Anterior cingulate cortex (tissue), 58 donors: ENCODE measurements around the gene WDR7.

ENCODE experiments used
- DNase-seq, 58 donors: peaks; one replicate each; lab custom pipeline; 2025; lab: John Stamatoyannopoulos, UW

Gene WDR7

GRCh38 chr18:57022716-57023115, 371.6 kb downstream of the WDR7 start:
- DNase-seq: no peak

DNA sequence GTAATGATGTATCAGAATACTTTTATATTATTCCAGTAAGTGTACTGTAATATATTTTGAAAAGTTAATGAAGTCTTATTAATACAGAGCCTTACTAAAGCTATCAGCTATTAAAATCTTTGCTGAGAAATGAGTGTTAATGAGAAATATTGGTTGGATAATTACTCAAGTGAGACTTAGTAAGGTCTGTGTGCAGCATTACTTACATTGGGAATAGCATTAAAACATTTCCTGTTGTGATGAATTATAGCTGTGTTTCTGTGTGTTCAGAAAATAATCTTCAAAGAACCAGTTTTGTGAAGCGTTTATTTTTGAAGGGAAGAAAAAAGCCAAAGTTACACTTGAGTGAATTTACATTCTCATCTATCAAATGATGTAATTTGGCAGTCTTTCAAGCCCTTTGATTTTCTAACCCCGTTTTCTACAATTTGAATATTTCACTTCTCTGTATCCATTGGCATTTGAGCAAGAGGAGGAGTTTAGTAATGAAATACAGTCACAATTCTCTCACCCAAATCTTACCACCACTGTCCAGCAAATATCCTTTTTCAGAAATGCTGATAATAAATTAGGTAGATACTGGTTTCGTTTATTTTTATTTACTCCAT, 372.2 kb downstream of the WDR7 start:
- DNase-seq: no peak

GRCh38 chr18:57025540-57025939, 374.4 kb downstream of the WDR7 start:
- DNase-seq: no peak

DNA sequence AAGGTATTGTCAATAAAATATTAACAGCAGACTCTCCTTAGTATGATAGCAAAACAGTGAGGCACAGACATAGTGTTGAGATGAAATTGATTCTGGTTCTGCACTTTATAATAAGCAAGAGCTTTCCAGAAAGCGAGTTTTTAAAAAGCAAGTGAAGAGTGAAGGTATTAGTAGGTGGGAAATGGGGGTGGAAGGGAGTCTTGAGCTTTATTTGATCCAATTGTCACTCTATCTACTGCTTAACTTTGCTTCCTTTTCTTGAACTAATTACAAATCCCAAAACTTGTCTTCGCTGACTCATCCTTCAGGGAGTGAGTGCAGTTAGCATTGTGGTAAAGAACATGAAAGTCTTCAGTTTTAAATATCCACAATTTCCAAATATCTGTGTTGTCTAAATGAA, 375.2 kb downstream of the WDR7 start:
- DNase-seq: no peak

- no peak for DNase-seq
These were observed 376.1 kb downstream of the WDR7 start for GRCh38 chr18:57027190-57027708.

DNA sequence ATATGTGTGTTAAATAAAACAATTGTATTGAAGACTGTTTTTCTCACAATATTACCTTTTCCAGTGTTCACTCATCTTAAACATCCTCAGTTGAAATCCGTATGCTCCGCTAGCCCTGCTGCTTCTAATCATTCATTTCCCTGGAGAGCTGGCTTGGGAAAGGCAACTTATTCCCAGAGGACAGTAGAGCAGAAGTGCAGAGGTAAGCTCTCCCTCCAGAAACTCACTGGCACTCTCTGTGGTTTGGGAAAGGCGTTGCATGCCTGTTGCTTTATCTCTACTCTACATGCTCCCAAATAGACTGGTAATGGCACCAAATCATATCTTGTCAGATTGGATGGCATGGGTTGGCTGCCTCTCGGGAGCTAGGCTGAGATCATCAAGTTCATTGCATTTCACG, 378.6 kb downstream of the WDR7 start:
- DNase-seq: no peak

DNA sequence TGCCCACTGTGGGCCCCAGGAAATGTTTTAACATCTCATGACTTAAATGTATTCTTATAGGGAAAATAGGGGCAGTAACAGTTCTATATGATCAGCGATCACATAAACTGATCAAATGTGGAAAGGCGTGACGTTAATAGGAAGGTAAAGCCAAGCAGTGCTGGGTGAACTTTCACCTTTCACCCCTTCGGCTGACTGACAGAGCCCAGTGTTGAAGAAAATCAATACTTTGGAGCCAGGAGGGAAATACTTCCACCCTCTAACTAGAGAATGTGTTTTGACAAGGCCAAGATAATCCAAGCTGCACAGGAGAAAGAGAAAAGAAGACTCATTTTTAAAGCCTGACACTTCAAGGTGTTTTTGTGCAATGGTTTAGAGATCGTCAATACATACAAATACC, 379.3 kb downstream of the WDR7 start:
- DNase-seq: no peak

DNA sequence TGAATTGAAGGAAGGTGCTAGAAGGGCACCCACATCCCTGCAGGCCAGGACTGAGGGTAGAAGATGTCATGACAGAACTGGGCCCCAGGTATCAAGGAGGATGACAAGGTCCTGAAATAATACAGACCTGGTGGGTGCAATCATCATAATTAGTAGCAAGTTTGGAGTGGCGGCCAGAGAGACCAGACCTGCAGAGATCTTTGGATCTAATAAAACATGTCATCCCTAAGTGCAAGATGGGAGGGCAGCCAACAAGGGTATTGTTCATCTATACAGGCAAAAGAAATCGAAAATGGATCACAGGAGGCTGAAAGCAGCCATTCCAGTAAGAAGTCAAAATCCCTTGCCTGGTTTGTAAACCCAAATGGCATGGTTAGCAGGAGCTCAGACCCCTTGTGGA, 384.4 kb downstream of the WDR7 start:
- DNase-seq: no peak

- DNase-seq: no peak
These were observed 387.2 kb downstream of the WDR7 start for GRCh38 chr18:57038395-57038794.

DNA sequence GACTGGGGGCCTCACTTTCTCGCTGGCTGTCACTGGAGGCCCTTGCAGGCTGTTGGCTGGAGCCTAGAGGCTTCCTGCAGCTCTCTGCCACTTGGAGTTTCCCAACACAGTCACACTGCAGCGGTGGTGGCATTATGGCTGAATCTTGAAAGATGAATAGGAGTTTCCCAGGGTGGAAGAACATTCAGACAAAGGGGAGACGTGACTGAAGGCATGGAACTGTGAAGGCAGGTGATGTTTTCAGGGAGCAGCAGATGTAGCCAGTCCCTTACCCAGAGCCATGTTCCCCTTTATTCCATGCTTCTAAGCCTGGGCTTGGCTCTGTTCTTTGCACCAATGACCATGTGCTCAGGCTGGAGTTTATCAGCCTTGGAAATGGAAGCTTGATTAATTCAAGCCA, 389.0 kb downstream of the WDR7 start:
- no peak for DNase-seq

DNA sequence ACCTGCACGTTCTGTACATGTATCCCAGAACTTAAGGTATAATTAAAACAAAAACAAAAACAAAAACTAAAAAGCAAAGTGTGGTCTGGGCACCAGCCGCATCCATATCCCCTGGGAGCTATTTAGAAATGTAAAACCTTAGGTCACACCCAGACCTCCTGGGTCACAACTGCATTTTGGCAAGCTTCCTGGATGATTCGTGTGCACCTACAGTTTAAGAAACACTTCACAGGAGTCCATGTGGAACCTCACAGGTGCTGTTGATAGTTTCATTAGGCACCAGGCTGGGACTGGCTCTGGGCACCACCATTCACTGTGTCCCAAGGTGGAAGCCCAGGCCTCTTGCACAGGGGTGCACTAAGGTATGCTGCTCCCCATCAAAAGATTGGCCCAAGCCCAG, 392.1 kb downstream of the WDR7 start:
- DNase-seq: no peak

- DNase-seq: no peak
These were observed 397.2 kb downstream of the WDR7 start for GRCh38 chr18:57048351-57048750.

DNA sequence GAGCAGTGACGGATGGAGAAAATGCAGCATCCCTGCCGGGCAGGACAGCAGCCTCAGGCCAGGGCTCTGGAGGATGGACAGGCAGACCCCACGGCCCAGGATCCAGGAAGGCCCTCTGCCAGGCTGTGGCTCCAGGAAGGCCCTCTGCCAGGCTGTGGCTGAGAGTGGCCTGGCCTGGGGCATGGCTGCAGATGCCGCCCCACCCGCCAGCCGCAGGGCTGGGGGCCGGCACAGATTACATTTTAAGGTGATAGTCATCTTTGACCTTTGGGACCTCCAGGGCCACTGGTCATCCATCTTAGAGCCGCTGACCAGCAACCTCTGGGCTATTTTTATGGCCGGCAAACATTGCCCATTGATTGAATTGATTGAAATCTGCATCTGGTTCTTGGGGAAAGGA, 397.7 kb downstream of the WDR7 start:
- DNase-seq: no peak

- no peak for DNase-seq
These were observed 399.3 kb downstream of the WDR7 start for GRCh38 chr18:57050310-57050949.

DNA sequence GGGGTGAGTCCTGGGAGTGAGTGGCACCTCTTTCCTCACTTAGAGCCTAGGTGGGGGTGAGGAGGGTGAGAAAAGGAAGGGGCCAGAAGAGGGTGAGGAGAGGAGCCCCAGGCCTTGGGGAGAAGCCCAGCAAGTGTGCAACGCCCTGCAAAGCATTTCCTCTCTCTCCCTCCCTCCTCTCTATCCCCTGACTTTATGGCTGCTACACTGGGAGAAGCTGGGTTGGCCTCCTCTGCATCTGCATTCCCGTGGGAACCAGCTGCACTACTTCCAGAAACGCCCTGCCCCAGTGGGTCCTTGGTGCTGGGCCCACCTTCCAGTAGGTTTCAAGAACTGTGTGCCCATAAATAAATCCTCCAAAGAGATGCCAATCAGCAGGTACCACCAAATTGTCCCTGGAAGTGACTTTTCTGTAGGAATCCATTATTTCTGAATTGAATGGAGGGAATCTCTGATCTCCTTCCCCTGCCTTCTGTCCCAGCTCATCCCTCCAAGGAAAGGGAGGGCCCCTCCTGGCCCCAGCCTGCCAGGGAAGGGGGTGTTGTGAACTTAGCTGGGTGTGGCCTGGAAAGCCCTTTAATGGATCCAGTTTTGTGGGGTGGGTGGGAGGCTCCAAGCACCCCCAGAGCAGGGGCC, 400.0 kb downstream of the WDR7 start:
- DNase-seq: no peak

- DNase-seq: no peak
These were observed 400.5 kb downstream of the WDR7 start for GRCh38 chr18:57051657-57052044.

- DNase-seq: no peak
These were observed 401.0 kb downstream of the WDR7 start for GRCh38 chr18:57052173-57052572.

- no peak for DNase-seq
These were observed 401.6 kb downstream of the WDR7 start for GRCh38 chr18:57052759-57053158.

DNA sequence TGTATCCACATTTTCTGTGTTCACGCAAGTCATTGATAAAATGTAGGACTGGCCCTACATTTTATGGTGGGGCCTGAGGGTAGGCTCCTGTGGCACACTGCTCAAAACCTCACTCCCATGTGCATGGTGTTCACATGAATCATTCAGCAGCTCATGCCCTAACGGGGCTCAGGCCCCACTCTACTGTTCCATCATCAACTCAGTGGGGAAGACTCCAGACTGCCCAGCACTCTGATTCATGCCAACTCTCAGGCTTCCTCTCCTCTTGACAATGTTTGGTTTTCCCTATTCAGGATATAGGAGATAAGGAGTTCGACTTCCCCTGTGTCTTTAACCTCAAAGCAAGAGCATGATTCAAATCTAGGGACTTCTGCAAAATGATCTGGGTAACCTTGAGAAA, 403.7 kb downstream of the WDR7 start:
- no peak for DNase-seq

DNA sequence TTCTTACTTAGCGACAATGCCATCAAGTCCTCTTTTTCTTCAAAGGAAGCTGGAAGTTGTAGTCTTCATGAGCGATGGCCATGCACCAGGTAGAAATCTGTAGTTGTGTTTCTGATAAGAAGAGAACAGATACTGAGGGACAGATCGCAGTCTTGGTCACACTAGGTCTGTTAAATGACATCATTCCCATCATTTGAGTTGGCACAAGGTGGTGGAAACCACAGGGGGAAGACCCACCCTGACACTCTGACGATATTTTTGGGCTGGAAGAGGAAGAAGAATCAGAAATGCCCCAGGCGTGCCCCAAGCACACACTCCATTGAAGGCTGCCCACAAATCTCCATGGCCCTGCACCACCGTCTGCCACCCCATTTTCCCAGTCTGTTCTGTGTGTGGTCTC, 406.7 kb downstream of the WDR7 start:
- DNase-seq: no peak

GRCh38 chr18:57058734-57059133, 407.6 kb downstream of the WDR7 start:
- DNase-seq: no peak

DNA sequence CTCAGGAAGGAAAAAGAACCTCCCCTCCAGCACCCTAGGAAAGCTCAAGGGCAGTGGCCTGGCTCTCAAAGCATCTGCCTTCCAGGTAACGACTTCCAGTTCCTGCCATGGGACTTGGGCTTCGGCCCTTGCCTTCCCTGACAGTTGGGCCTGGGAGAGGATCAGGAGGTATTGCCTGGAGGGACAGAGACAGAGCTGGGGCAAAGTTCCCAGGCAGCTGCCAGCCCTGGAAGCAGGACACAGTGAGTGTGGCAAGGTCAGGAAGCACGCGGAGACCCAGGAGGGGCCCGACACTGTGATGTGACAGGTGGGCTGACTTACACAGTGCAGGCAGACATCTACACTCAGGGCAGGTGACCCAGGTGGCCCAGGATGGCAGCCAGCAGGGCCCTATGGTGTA, 408.2 kb downstream of the WDR7 start:
- DNase-seq: no peak
